ENCODE measurements around the gene TRERF1.

DNA sequence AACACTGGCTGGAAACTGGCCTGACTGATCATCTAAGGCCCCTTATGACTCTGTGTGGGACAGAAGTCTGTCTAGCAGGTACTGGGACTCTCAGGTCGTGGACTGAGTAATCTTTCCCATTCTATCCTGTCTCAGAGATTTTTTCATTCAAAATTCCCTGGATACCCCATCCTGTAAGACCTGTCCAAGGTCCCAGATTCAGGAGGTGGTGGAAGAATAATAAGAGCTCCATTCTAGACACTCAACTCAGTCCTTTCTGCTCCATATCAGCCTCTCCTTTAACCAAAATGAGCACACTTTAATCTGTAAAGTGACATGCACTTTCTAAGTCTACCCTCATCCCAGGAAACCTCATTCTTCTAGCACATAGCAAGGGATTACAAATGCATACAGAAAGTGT is 151.5 kb downstream of the TRERF1 start:
- no peak for TF ChIP-seq EZH2 (IDR thresholded peaks at IDR 0.05)
- TF ChIP-seq, protein P1, sequence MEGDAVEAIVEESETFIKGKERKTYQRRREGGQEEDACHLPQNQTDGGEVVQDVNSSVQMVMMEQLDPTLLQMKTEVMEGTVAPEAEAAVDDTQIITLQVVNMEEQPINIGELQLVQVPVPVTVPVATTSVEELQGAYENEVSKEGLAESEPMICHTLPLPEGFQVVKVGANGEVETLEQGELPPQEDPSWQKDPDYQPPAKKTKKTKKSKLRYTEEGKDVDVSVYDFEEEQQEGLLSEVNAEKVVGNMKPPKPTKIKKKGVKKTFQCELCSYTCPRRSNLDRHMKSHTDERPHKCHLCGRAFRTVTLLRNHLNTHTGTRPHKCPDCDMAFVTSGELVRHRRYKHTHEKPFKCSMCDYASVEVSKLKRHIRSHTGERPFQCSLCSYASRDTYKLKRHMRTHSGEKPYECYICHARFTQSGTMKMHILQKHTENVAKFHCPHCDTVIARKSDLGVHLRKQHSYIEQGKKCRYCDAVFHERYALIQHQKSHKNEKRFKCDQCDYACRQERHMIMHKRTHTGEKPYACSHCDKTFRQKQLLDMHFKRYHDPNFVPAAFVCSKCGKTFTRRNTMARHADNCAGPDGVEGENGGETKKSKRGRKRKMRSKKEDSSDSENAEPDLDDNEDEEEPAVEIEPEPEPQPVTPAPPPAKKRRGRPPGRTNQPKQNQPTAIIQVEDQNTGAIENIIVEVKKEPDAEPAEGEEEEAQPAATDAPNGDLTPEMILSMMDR (IDR thresholded peaks at IDR 0.05): no peak
- no peak for TF ChIP-seq EZH2phosphoT487 (IDR thresholded peaks at IDR 0.05)
